HepG2 (cell line): ENCODE measurements around the gene TDG. TPM values are rescaled to one million over a fixed set of nuclear protein-coding genes. Genes with fewer than 3 reads are reported as not detected.

Experiments used
- HNRNPUL1 ChIP-seq: fragments of 200-400 bp; formaldehyde crosslinking; IDR thresholded peaks from 2 replicates; pipeline ENCODE4 v1.6.1; 2017; ENCODE audit warnings: low read depth, mild to moderate bottlenecking, low read length, moderate library complexity
- KDM4B ChIP-seq: sonication (generic); formaldehyde crosslinking; IDR thresholded peaks from 2 replicates; pipeline ENCODE4 v1.4.0; 2020; ENCODE audit warnings: missing genetic modification reagents
- KMT2B ChIP-seq: IDR thresholded peaks from 2 replicates; pipeline ENCODE4 v1.6.1; 2016; ENCODE audit warnings: missing genetic modification reagents, missing compliant biosample characterization
- MAFK ChIP-seq, 2 experiments: IDR thresholded peaks in 1 of 2; conservative IDR thresholded peaks in 1 of 2; 2 replicates each; pipeline ENCODE4 v1.6.1; 2011; ENCODE audit warnings: improper control_type of control experiment in 2 of 2, low read length in 2 of 2
- NFKB2 ChIP-seq: sonication (generic); formaldehyde crosslinking; IDR thresholded peaks from 2 replicates; pipeline ENCODE4 v1.4.0; 2020; ENCODE audit warnings: missing genetic modification reagents, borderline replicate concordance
- NONO ChIP-seq, 2 experiments: fragments of 450-650 bp in 1 of 2; sonication (generic) in 1 of 2; formaldehyde crosslinking in 1 of 2; IDR thresholded peaks in 1 of 2; conservative IDR thresholded peaks in 1 of 2; 2 replicates each; pipeline versions ENCODE4 v1.6.1 to v1.8.0; 2017 to 2022; ENCODE audit warnings: mild to moderate bottlenecking in 1 of 2, missing genetic modification reagents in 1 of 2, moderate library complexity in 1 of 2
- NR2F1 ChIP-seq, 2 experiments: fragments of 450-650 bp in 1 of 2; formaldehyde crosslinking in 1 of 2; IDR thresholded peaks; 2 replicates each; pipeline versions ENCODE4 v1.5.0 to v1.6.1; 2016 to 2020; ENCODE audit warnings: mild to moderate bottlenecking in 1 of 2, missing compliant biosample characterization in 1 of 2, missing genetic modification reagents in 1 of 2, moderate library complexity in 1 of 2
- PHF21A ChIP-seq: sonication (generic); formaldehyde crosslinking; IDR thresholded peaks from 2 replicates; pipeline ENCODE4 v1.5.0; 2020; ENCODE audit warnings: mild to moderate bottlenecking, missing genetic modification reagents
- PHF8 ChIP-seq: sonication (generic); formaldehyde crosslinking; IDR thresholded peaks from 2 replicates; pipeline ENCODE4 v1.5.0; 2020; ENCODE audit warnings: missing genetic modification reagents
- PPARG ChIP-seq: conservative IDR thresholded peaks from 2 replicates; pipeline ENCODE4 v1.6.1; 2016; ENCODE audit warnings: missing biosample characterization, missing genetic modification reagents
- YEATS2 ChIP-seq: sonication (generic); formaldehyde crosslinking; IDR thresholded peaks from 2 replicates; pipeline ENCODE4 v1.4.0; 2020; ENCODE audit warnings: missing genetic modification reagents, borderline replicate concordance
- ZIK1 ChIP-seq: sonication (generic); formaldehyde crosslinking; IDR thresholded peaks from 2 replicates; pipeline ENCODE4 v1.5.0; 2020; ENCODE audit warnings: mild to moderate bottlenecking, low read depth, missing genetic modification reagents, borderline replicate concordance
- ZNF10 ChIP-seq: sonication (generic); formaldehyde crosslinking; IDR thresholded peaks from 2 replicates; pipeline ENCODE4 v1.4.0; 2020; ENCODE audit warnings: mild to moderate bottlenecking, low read depth, missing genetic modification reagents, borderline replicate concordance
- ZNF121 ChIP-seq: sonication (generic); formaldehyde crosslinking; IDR thresholded peaks from 2 replicates; pipeline ENCODE4 v1.5.0; 2020; ENCODE audit warnings: mild to moderate bottlenecking, missing genetic modification reagents
- ZNF292 ChIP-seq: sonication (generic); formaldehyde crosslinking; IDR thresholded peaks from 2 replicates; pipeline ENCODE4 v1.8.1; 2022; ENCODE audit warnings: mild to moderate bottlenecking, low read depth, missing genetic modification reagents, borderline replicate concordance
- ZNF674 ChIP-seq: sonication (generic); formaldehyde crosslinking; IDR thresholded peaks from 2 replicates; pipeline ENCODE4 v1.5.0; 2020; ENCODE audit warnings: low read depth, mild to moderate bottlenecking, missing genetic modification reagents
- polyA plus RNA-seq, 8 experiments: library from polyadenylated mRNA; depleted of rRNA in 3 of 8; stranded (reverse) in 7 of 8; unstranded in 1 of 8; fragments of >200 nt; fragmentation: Illumina TruSeq in 4 of 8; extraction: Trizol in 4 of 8; gene quantifications; 2 replicates each; pipeline versions ENCODE4 v1.2.1 to v1.2.3, GENCODE V29; 2011 to 2016; ENCODE audit warnings: low read depth in 4 of 8, missing spikeins in 1 of 8, mixed read lengths in 1 of 8; ENCODE audit not compliant: insufficient read depth in 1 of 8
- total RNA-seq, 5 experiments: library from RNA; depleted of rRNA; stranded (reverse); fragments of >200 nt; fragmentation: Illumina TruSeq; extraction: Trizol; gene quantifications; 2 replicates each; pipeline ENCODE4 v1.2.3, GENCODE V29; 2016; ENCODE audit warnings: low read depth in 1 of 5
- TF ChIP-seq, protein P1 (sequence below), 2 experiments: sonication (generic) in 1 of 2; formaldehyde crosslinking in 1 of 2; IDR thresholded peaks; 2 replicates each; pipeline versions ENCODE4 v1.6.1 to v1.9.0; 2014 to 2022; ENCODE audit warnings: antibody characterized with exemption in 1 of 2, borderline replicate concordance in 1 of 2, inconsistent platforms in 1 of 2, low read depth in 1 of 2, missing genetic modification reagents in 1 of 2
- TF ChIP-seq, protein P2 (sequence below): sonication (generic); formaldehyde crosslinking; IDR thresholded peaks from 2 replicates; pipeline ENCODE4 v1.5.1; 2020; ENCODE audit warnings: mild to moderate bottlenecking, missing genetic modification reagents

The TDG gene
- total and polyA plus RNA-seq, 2 of the 13 experiments (the other 11 are each of a cell fraction or from before 2014, with no cell fraction given): 14.2 to 19.5 TPM

- TF ChIP-seq, protein P1, sequence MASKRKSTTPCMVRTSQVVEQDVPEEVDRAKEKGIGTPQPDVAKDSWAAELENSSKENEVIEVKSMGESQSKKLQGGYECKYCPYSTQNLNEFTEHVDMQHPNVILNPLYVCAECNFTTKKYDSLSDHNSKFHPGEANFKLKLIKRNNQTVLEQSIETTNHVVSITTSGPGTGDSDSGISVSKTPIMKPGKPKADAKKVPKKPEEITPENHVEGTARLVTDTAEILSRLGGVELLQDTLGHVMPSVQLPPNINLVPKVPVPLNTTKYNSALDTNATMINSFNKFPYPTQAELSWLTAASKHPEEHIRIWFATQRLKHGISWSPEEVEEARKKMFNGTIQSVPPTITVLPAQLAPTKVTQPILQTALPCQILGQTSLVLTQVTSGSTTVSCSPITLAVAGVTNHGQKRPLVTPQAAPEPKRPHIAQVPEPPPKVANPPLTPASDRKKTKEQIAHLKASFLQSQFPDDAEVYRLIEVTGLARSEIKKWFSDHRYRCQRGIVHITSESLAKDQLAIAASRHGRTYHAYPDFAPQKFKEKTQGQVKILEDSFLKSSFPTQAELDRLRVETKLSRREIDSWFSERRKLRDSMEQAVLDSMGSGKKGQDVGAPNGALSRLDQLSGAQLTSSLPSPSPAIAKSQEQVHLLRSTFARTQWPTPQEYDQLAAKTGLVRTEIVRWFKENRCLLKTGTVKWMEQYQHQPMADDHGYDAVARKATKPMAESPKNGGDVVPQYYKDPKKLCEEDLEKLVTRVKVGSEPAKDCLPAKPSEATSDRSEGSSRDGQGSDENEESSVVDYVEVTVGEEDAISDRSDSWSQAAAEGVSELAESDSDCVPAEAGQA (IDR thresholded peaks at IDR 0.05; ENCODE audit: low read depth): 0 out of 2 replicates have a peak, but pooled peaks have one; percentile 20
- TF ChIP-seq, protein P1 (CRISPR knock-in tag; IDR thresholded peaks at IDR 0.05; ENCODE audit: borderline replicate concordance): no peak
- TF ChIP-seq PHF21A (CRISPR knock-in tag): peak; percentile 80
- no peak for TF ChIP-seq PPARG (CRISPR knock-in tag)
- no peak for TF ChIP-seq MAFK (conservative IDR thresholded peaks at IDR 0.05 in 1 of 2, IDR thresholded peaks at IDR 0.05 in 1 of 2; ENCODE audit: low read length in 2 of 2)
- peak; percentile 85 for TF ChIP-seq PHF8
- 0 out of 2 replicates have a peak, but pooled peaks have one; percentile 25 for TF ChIP-seq NFKB2
- TF ChIP-seq YEATS2: peak; percentile 77; the same call in 1 of the 2 replicates
- TF ChIP-seq ZIK1 (CRISPR knock-in tag): no peak
- TF ChIP-seq, protein P2, sequence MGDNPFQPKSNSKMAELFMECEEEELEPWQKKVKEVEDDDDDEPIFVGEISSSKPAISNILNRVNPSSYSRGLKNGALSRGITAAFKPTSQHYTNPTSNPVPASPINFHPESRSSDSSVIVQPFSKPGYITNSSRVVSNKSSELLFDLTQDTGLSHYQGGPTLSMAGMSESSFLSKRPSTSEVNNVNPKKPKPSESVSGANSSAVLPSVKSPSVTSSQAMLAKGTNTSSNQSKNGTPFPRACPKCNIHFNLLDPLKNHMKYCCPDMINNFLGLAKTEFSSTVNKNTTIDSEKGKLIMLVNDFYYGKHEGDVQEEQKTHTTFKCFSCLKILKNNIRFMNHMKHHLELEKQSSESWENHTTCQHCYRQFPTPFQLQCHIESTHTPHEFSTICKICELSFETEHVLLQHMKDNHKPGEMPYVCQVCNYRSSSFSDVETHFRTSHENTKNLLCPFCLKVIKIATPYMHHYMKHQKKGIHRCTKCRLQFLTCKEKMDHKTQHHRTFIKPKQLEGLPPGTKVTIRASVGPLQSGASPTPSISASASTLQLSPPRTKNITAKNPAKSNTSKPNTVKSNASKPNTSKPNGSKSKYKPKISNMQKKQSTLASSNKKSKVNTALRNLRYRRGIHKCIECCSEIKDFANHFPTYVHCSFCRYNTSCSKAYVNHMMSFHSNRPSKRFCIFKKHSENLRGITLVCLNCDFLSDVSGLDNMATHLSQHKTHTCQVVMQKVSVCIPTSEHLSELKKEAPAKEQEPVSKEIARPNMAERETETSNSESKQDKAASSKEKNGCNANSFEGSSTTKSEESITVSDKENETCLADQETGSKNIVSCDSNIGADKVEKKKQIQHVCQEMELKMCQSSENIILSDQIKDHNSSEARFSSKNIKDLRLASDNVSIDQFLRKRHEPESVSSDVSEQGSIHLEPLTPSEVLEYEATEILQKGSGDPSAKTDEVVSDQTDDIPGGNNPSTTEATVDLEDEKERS (CRISPR knock-in tag): no peak; the same call in 1 of the 2 replicates
- TF ChIP-seq ZNF292: no peak
- TF ChIP-seq ZNF674 (CRISPR knock-in tag): no peak
- 0 out of 2 replicates have a peak, but pooled peaks have one; percentile 52 for TF ChIP-seq KDM4B (CRISPR knock-in tag)
- no peak for TF ChIP-seq HNRNPUL1
- TF ChIP-seq ZNF10: no peak
- no peak for TF ChIP-seq NR2F1 (CRISPR knock-in tag; IDR thresholded peaks at IDR 0.05)
- peak; percentile 83 for TF ChIP-seq KMT2B (CRISPR knock-in tag)
- TF ChIP-seq ZNF121: 0 out of 2 replicates have a peak, but pooled peaks have one; percentile 17
- TF ChIP-seq NONO (IDR thresholded peaks at IDR 0.05): no peak
- TF ChIP-seq NONO (CRISPR knock-in tag; conservative IDR thresholded peaks at IDR 0.05): peak; percentile 97
Measured at GRCh38 chr12:103930034-103930786, 35.5 kb upstream of the TDG start, which contains the start of gene HSP90B1 (continued).
